HG03025 (cell line): Measurements from ENCODE around the gene ZBTB9.

Experiments used
- ATAC-seq: cut with Tn5 transposase; IDR thresholded peaks from one replicate; pipeline ENCODE4 v1.9.1; 2021; ENCODE audit warnings: mild to moderate bottlenecking, moderate library complexity; ENCODE audit not compliant: unreplicated experiment, low FRiP score

Gene ZBTB9

GRCh38 chr6:33454009-33454946, at the start of gene ZBTB9:
Gene ZBTB9, plus strand, starts transcription at chr6:33454576. Its CDS starts 525 bp downstream, at chr6:33455101.
- ATAC-seq: peak; percentile 94

- ATAC-seq: no peak
Measured at GRCh38 chr6:33404884-33405283, 49.5 kb upstream of the ZBTB9 start.

- ATAC-seq: no peak
Measured at GRCh38 chr6:33405386-33405940, 48.9 kb upstream of the ZBTB9 start.

- ATAC-seq: no peak
Measured at GRCh38 chr6:33406126-33406525, 48.2 kb upstream of the ZBTB9 start.

GRCh38 chr6:33407132-33407718, 47.2 kb upstream of the ZBTB9 start:
- no peak for ATAC-seq

GRCh38 chr6:33410050-33410710, 44.2 kb upstream of the ZBTB9 start:
- peak; percentile 56 for ATAC-seq

- peak; percentile 33 for ATAC-seq
Measured at GRCh38 chr6:33410711-33411631, 43.4 kb upstream of the ZBTB9 start, which contains the start of gene PHF1. Gene PHF1, plus strand, starts transcription at chr6:33411014. Its CDS starts 1,250 bp downstream, at chr6:33412264.

GRCh38 chr6:33411632-33412005, 42.8 kb upstream of the ZBTB9 start:
- no peak for ATAC-seq

- ATAC-seq: no peak
Measured at GRCh38 chr6:33412140-33413009, 42.0 kb upstream of the ZBTB9 start.

GRCh38 chr6:33413241-33414120, 40.9 kb upstream of the ZBTB9 start:
- no peak for ATAC-seq

GRCh38 chr6:33414592-33415271, 39.6 kb upstream of the ZBTB9 start:
- ATAC-seq: no peak

GRCh38 chr6:33415831-33416230, 38.5 kb upstream of the ZBTB9 start:
- ATAC-seq: no peak

GRCh38 chr6:33416386-33417127, 37.8 kb upstream of the ZBTB9 start:
- ATAC-seq: no peak

GRCh38 chr6:33417128-33417902, 37.1 kb upstream of the ZBTB9 start:
- ATAC-seq: no peak

GRCh38 chr6:33417903-33418689, 36.3 kb upstream of the ZBTB9 start, which contains the start of gene CUTA:
Gene CUTA, minus strand, starts transcription at chr6:33418107. Its CDS starts 107 bp downstream, at chr6:33418000.
- peak; percentile 88 for ATAC-seq
